ENCODE results near the gene HMGN1.

Gene HMGN1

GRCh38 chr21:39325458-39325857, 23.4 kb downstream of the HMGN1 start:
- no peak for TF ChIP-seq CTCF (IDR thresholded peaks at IDR 0.05; ENCODE audit: extremely low read depth, insufficient read depth, missing control alignments)
- in situ Hi-C loops (cut with MboI; ENCODE audit: low pct_unique_long_range_greater_than_20kb, low sequenced_read_pairs, unreplicated experiment) = no loop called here
- no peak for DNase-seq (ENCODE audit: low spot score)

DNA sequence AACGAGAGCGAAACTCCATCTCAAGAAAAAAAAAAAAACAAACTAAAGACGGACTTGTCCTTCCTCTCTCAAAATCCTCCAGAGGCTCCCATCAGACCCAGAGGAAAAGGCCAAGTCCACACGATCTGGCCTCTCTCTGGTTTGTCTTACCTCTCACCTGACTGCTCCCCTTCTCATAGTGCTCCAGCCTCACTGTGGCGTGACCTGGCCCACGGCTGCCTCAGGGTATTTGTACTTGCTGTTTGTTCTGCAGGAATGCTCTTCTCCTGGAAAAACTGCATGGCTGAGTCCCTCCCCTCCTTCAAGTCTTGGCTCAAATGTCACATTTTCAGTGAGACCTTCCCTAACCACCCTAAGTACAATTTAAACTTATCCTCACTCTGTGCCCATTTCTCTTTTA, 27.5 kb downstream of the HMGN1 start:
- no peak for TF ChIP-seq CTCF (IDR thresholded peaks at IDR 0.05; ENCODE audit: extremely low read depth, insufficient read depth, missing control alignments)
- no peak for DNase-seq (ENCODE audit: low spot score)
- in situ Hi-C loops (cut with MboI; ENCODE audit: low pct_unique_long_range_greater_than_20kb, low sequenced_read_pairs, unreplicated experiment) = no loop called here

- TF ChIP-seq CTCF (IDR thresholded peaks at IDR 0.05; ENCODE audit: extremely low read depth, insufficient read depth, missing control alignments) = no peak
- DNase-seq (ENCODE audit: low spot score) = no peak
- in situ Hi-C loops (cut with MboI; ENCODE audit: low pct_unique_long_range_greater_than_20kb, low sequenced_read_pairs, unreplicated experiment) = no loop called here
Observed at GRCh38 chr21:39319814-39320332, 29.0 kb downstream of the HMGN1 start.

DNA sequence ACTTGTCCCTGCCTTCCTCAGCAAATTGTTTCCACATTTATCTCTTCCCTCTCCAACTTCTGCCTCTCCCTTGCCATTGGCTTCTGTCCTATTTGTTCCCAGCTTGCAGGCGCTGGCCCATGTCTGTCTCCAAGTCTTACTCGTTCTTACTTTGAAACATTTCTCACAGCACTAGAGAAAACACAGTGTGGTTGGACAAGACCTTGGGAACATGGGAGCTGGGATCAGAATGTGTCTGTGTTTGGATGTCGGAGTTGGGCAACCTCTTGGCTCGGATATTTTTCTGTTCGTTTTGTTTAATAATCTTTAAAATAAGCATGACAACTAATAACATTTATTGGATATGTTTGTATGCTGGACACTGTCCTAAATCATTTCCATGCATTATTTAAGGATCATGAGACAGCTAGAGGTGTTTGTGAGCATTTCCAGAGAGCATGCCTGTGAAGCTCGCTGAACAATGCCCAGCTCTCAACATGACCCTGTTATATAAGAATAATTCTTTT, 29.6 kb downstream of the HMGN1 start:
- no peak for TF ChIP-seq CTCF (IDR thresholded peaks at IDR 0.05; ENCODE audit: extremely low read depth, insufficient read depth, missing control alignments)
- in situ Hi-C loops (cut with MboI; ENCODE audit: low pct_unique_long_range_greater_than_20kb, low sequenced_read_pairs, unreplicated experiment) = no loop called here
- DNase-seq (ENCODE audit: low spot score) = no peak

- DNase-seq (ENCODE audit: low spot score) = no peak
- TF ChIP-seq CTCF (IDR thresholded peaks at IDR 0.05; ENCODE audit: extremely low read depth, insufficient read depth, missing control alignments) = no peak
- in situ Hi-C loops (cut with MboI; ENCODE audit: low pct_unique_long_range_greater_than_20kb, low sequenced_read_pairs, unreplicated experiment) = no loop called here
Observed at GRCh38 chr21:39318091-39318959, 30.6 kb downstream of the HMGN1 start.

- in situ Hi-C loops (cut with MboI; ENCODE audit: low pct_unique_long_range_greater_than_20kb, low sequenced_read_pairs, unreplicated experiment) = no loop called here
- TF ChIP-seq CTCF (IDR thresholded peaks at IDR 0.05; ENCODE audit: extremely low read depth, insufficient read depth, missing control alignments) = no peak
- no peak for DNase-seq (ENCODE audit: low spot score)
Observed at GRCh38 chr21:39317134-39318090, 31.5 kb downstream of the HMGN1 start.

Data from GM13977 (cell line).